OCI-LY7 (cell line): Measurements from ENCODE around the gene GALNT14. TPM values are rescaled to one million over a fixed set of nuclear protein-coding genes. Genes with fewer than 3 reads are reported as not detected.
A peak's percentile ranks its signal among the peaks of the same experiment; 100 is the strongest.

ENCODE experiments used
- BruUV-seq: library from RNA; stranded (reverse); fragments of 400-500 nt; replicated peaks from 2 replicates; lab custom pipeline; 2021; lab: Mats Ljungman, UMichigan
- CTCF ChIA-PET: fragments of 300-600 bp; sonication (Branson Sonifier 250); formaldehyde crosslinking; loops from one replicate; lab custom pipeline; 2022; ENCODE audit warnings: antibody characterized with exemption; ENCODE audit not compliant: unreplicated experiment; lab: Charles Lee
- POLR2A ChIA-PET: fragments of 300-600 bp; sonication (Branson Sonifier 250); formaldehyde crosslinking; loops from one replicate; lab custom pipeline; 2022; ENCODE audit warnings: antibody characterized with exemption; lab: Charles Lee
- DNase-seq: peaks from one replicate; pipeline ENCODE4 v3.0.0-alpha.2; 2015; ENCODE audit warnings: low spot score
- H2AFZ ChIP-seq: fragments of 200-600 bp; sonication (generic), shearing (Covaris generic); 2 replicates; pipeline ENCODE4 v1.6.1; 2014; ENCODE audit warnings: mild to moderate bottlenecking, antibody characterized with exemption, low read length, moderate library complexity
- H3K27ac ChIP-seq: fragments of 200-600 bp; sonication (generic); 2 replicates; pipeline ENCODE4 v1.5.1; 2014; ENCODE audit warnings: mixed run types, low read depth, mild to moderate bottlenecking, moderate library complexity, low read length, inconsistent platforms; ENCODE audit not compliant: poor library complexity, severe bottlenecking
- H3K36me3 ChIP-seq: fragments of 200-600 bp; sonication (generic); 2 replicates; pipeline ENCODE4 v1.6.1; 2014; ENCODE audit warnings: mild to moderate bottlenecking, antibody characterized with exemption, low read length, moderate library complexity, mixed read lengths; ENCODE audit not compliant: insufficient read depth
- H3K4me1 ChIP-seq: fragments of 200-600 bp; sonication (generic); 2 replicates; pipeline ENCODE4 v1.5.1; 2014; ENCODE audit warnings: mild to moderate bottlenecking, low read length; ENCODE audit not compliant: insufficient read depth, poor library complexity, severe bottlenecking
- H3K4me2 ChIP-seq: fragments of 200-600 bp; sonication (generic); 2 replicates; pipeline ENCODE4 v1.6.1; 2014; ENCODE audit warnings: mild to moderate bottlenecking, low read length
- H3K4me3 ChIP-seq: fragments of 200-600 bp; sonication (generic); 2 replicates; pipeline ENCODE4 v1.5.1; 2014; ENCODE audit warnings: mild to moderate bottlenecking, low read depth, low read length; ENCODE audit not compliant: poor library complexity, severe bottlenecking
- H3K79me2 ChIP-seq: fragments of 200-600 bp; sonication (generic); 2 replicates; pipeline ENCODE4 v1.6.1; 2016; ENCODE audit warnings: low read depth, mild to moderate bottlenecking, low read length, moderate library complexity, mixed read lengths; ENCODE audit not compliant: insufficient read depth
- H3K9me2 ChIP-seq: fragments of 200-600 bp; sonication (generic); 2 replicates; pipeline ENCODE4 v1.6.1; 2016; ENCODE audit warnings: mild to moderate bottlenecking, low read length, mixed read lengths; ENCODE audit not compliant: insufficient read depth
- H3K9me3 ChIP-seq: fragments of 200-600 bp; sonication (generic); 2 replicates; pipeline ENCODE4 v1.6.1; 2014; ENCODE audit warnings: mild to moderate bottlenecking, mixed run types, low read length, mixed read lengths
- H4K20me1 ChIP-seq: fragments of 200-600 bp; sonication (generic); 2 replicates; pipeline ENCODE4 v1.6.1; 2014; ENCODE audit warnings: mild to moderate bottlenecking, antibody characterized with exemption, low read length, moderate library complexity, mixed read lengths; ENCODE audit not compliant: insufficient read depth
- CTCF ChIP-seq: fragments of 200-600 bp; sonication (generic); conservative IDR thresholded peaks from 2 replicates; pipeline ENCODE4 v1.5.1; 2014; ENCODE audit warnings: mild to moderate bottlenecking, antibody characterized with exemption, low read length, moderate library complexity, mixed read lengths
- EZH2phosphoT487 ChIP-seq: fragments of 200-600 bp; sonication (generic); IDR thresholded peaks from 2 replicates; pipeline ENCODE4 v1.6.1; 2018; ENCODE audit warnings: low read depth, borderline replicate concordance, mild to moderate bottlenecking, mixed run types, antibody characterized with exemption, low read length, moderate library complexity, mixed read lengths
- intact Hi-C: fragments of 100-400 bp; cut with micrococcal nuclease; formaldehyde crosslinking; loops from one replicate; pipeline ENCODE4 v1.10.0; 2022; ENCODE audit not compliant: unreplicated experiment
- total RNA-seq, 2 experiments: library from RNA; depleted of rRNA in 1 of 2; stranded (reverse); fragments of >200 nt in 1 of 2; shearing (Covaris generic) in 1 of 2; gene quantifications; 2 replicates each; pipeline ENCODE4 v1.2.3, GENCODE V29; 2014 to 2022

The GALNT14 gene
- total RNA-seq, 2 experiments from 2014 or later: 14.8 to 25.6 TPM

GRCh38 chr2:31137211-31138036 lies 816 bp downstream of the GALNT14 start:
- Histone ChIP-seq H3K4me3 (peak overlapping the region; percentile 80), H3K4me2 (peak overlapping the region; percentile 88), H2AFZ (peak overlapping the region; percentile 93), H3K4me1 (peaks cover 34% of the 10 kb centered on the region), H4K20me1 (peaks cover 8% of the 10 kb centered on the region; the same call in 1 of the 2 replicates), H3K9me2 (no peaks in the 10 kb centered on the region), H3K9me3 (no peaks in the 10 kb centered on the region), H3K79me2 (peaks cover 49% of the 10 kb centered on the region), H3K27ac (peak overlapping the region; percentile 30), H3K36me3 (peaks cover 4% of the 10 kb centered on the region)
- CTCF ChIA-PET: interaction anchor here (0.6 kb wide), 1 partner anchor 244 kb away, joined by 5 read pairs; no protein-coding TSS in a partner anchor
- intact Hi-C loops: loop anchor here (1.0 to 2.0 kb wide), 5 partner anchors 33 to 423 kb away; no protein-coding TSS in a partner anchor
- POLR2A ChIA-PET: interaction anchor here (0.6 to 1.1 kb wide), 3 partner anchors 52 to 167 kb away, joined by 3 to 4 read pairs (median 4); no protein-coding TSS in a partner anchor
- no TSS peak for BruUV-seq
- TF ChIP-seq EZH2phosphoT487 (no peak), CTCF (no peak)
- DNase-seq: peak; percentile 56

GRCh38 chr2:31136732-31137131 lies 1.5 kb downstream of the GALNT14 start:
- Histone ChIP-seq H3K4me3 (peak overlapping the region; percentile 80), H4K20me1 (peaks cover 8% of the 10 kb centered on the region; the same call in 1 of the 2 replicates), H3K4me1 (peaks cover 34% of the 10 kb centered on the region), H3K36me3 (peaks cover 4% of the 10 kb centered on the region), H3K4me2 (peak overlapping the region; percentile 88), H3K79me2 (peaks cover 50% of the 10 kb centered on the region), H3K9me2 (no peaks in the 10 kb centered on the region), H2AFZ (peak overlapping the region; percentile 93; the same call in 1 of the 2 replicates), H3K27ac (no peak overlapping the region), H3K9me3 (no peaks in the 10 kb centered on the region)
- ChIA-PET CTCF (no interaction called here), POLR2A (interaction anchor here (0.6 kb wide), 1 partner anchor 52 kb away, joined by 3 read pairs; no protein-coding TSS in a partner anchor)
- BruUV-seq: no TSS peak
- no peak; the same call in 1 of the 2 replicates for TF ChIP-seq CTCF
- no peak for TF ChIP-seq EZH2phosphoT487
- intact Hi-C loops: loop anchor here (2.0 kb wide), 1 partner anchor 118 kb away; no protein-coding TSS in a partner anchor
- DNase-seq: peak; percentile 52
